WTC11 (cell line): ENCODE results near the gene ZNF780A.

Experiments used
- FOXP1 ChIP-seq: sonication (generic); formaldehyde crosslinking; IDR thresholded peaks from 2 replicates; pipeline ENCODE4 v1.8.0; 2022; ENCODE audit warnings: missing genetic modification reagents, mild to moderate bottlenecking, moderate library complexity, borderline replicate concordance
- GABPB1 ChIP-seq: sonication (generic); formaldehyde crosslinking; IDR thresholded peaks from 2 replicates; pipeline ENCODE4 v1.8.1; 2023; ENCODE audit warnings: mild to moderate bottlenecking, missing genetic modification reagents
- USF1 ChIP-seq: sonication (generic); formaldehyde crosslinking; IDR thresholded peaks from 2 replicates; pipeline ENCODE4 v1.8.0; 2022; ENCODE audit warnings: mild to moderate bottlenecking, missing genetic modification reagents
- ZNF138 ChIP-seq: sonication (generic); formaldehyde crosslinking; conservative IDR thresholded peaks from 2 replicates; pipeline ENCODE4 v1.8.1; 2022; ENCODE audit warnings: mild to moderate bottlenecking, moderate library complexity, missing genetic modification reagents
- ZNF232 ChIP-seq: sonication (generic); formaldehyde crosslinking; IDR thresholded peaks from 2 replicates; pipeline ENCODE4 v1.8.0; 2022; ENCODE audit warnings: mild to moderate bottlenecking, missing genetic modification reagents
- TF ChIP-seq, protein P1 (sequence below): sonication (generic); formaldehyde crosslinking; conservative IDR thresholded peaks from 2 replicates; pipeline ENCODE4 v1.8.1; 2022; ENCODE audit warnings: mild to moderate bottlenecking, missing genetic modification reagents
- TF ChIP-seq, protein P2 (sequence below): fragments of 200-600 bp; IDR thresholded peaks from 2 replicates; pipeline ENCODE4 v1.8.0; 2022; ENCODE audit warnings: antibody characterized with exemption

GRCh38 chr19:40139533-40140287 is 49.0 kb upstream of the ZNF780A start:
- TF ChIP-seq, protein P1, sequence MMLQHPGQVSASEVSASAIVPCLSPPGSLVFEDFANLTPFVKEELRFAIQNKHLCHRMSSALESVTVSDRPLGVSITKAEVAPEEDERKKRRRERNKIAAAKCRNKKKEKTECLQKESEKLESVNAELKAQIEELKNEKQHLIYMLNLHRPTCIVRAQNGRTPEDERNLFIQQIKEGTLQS = no peak
- TF ChIP-seq, protein P2, sequence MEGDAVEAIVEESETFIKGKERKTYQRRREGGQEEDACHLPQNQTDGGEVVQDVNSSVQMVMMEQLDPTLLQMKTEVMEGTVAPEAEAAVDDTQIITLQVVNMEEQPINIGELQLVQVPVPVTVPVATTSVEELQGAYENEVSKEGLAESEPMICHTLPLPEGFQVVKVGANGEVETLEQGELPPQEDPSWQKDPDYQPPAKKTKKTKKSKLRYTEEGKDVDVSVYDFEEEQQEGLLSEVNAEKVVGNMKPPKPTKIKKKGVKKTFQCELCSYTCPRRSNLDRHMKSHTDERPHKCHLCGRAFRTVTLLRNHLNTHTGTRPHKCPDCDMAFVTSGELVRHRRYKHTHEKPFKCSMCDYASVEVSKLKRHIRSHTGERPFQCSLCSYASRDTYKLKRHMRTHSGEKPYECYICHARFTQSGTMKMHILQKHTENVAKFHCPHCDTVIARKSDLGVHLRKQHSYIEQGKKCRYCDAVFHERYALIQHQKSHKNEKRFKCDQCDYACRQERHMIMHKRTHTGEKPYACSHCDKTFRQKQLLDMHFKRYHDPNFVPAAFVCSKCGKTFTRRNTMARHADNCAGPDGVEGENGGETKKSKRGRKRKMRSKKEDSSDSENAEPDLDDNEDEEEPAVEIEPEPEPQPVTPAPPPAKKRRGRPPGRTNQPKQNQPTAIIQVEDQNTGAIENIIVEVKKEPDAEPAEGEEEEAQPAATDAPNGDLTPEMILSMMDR = no peak
- TF ChIP-seq FOXP1 = no peak
- TF ChIP-seq ZNF138 = no peak
- no peak for TF ChIP-seq GABPB1 (CRISPR knock-in tag)
- TF ChIP-seq USF1 (CRISPR knock-in tag) = no peak
- no peak for TF ChIP-seq ZNF232
